ENCODE measurements around the gene RNF152.

The RNF152 gene

GRCh38 chr18:61827591-61827990, 65.2 kb downstream of the RNF152 start:
- no peak overlapping the region for H3K4me3 ChIP-seq (ENCODE audit: control insufficient read depth, low read depth, low read length)
- no peak for DNase-seq (ENCODE audit: low read depth)
- TF ChIP-seq CTCF (IDR thresholded peaks at IDR 0.05; ENCODE audit: control insufficient read depth, insufficient read depth, low read depth, low read length, missing control alignments): no peak

GRCh38 chr18:61825386-61825785, 67.4 kb downstream of the RNF152 start:
- no peak overlapping the region for H3K4me3 ChIP-seq (ENCODE audit: control insufficient read depth, low read depth, low read length)
- no peak for TF ChIP-seq CTCF (IDR thresholded peaks at IDR 0.05; ENCODE audit: control insufficient read depth, insufficient read depth, low read depth, low read length, missing control alignments)
- peak; percentile 14 for DNase-seq (ENCODE audit: low read depth)

- no peak for DNase-seq (ENCODE audit: low read depth)
These were observed 68.0 kb downstream of the RNF152 start for GRCh38 chr18:61824733-61825363.

GRCh38 chr18:61823595-61823994, 69.2 kb downstream of the RNF152 start:
- TF ChIP-seq CTCF (IDR thresholded peaks at IDR 0.05; ENCODE audit: control insufficient read depth, insufficient read depth, low read depth, low read length, missing control alignments): no peak
- no peak for DNase-seq (ENCODE audit: low read depth)
- no peak overlapping the region for H3K4me3 ChIP-seq (ENCODE audit: control insufficient read depth, low read depth, low read length)

More at GRCh38 chr18:61824733-61825363, 68.0 kb downstream of the RNF152 start:
- H3K4me3 ChIP-seq (ENCODE audit: control insufficient read depth, low read depth, low read length): no peak overlapping the region
- TF ChIP-seq CTCF (IDR thresholded peaks at IDR 0.05; ENCODE audit: control insufficient read depth, insufficient read depth, low read depth, low read length, missing control alignments): no peak

- no peak overlapping the region for H3K4me3 ChIP-seq (ENCODE audit: control insufficient read depth, low read depth, low read length)
- TF ChIP-seq CTCF (IDR thresholded peaks at IDR 0.05; ENCODE audit: control insufficient read depth, insufficient read depth, low read depth, low read length, missing control alignments): no peak
- DNase-seq (ENCODE audit: low read depth): no peak
These were observed 69.9 kb downstream of the RNF152 start for GRCh38 chr18:61822879-61823278.

GRCh38 chr18:61821748-61822147, 71.1 kb downstream of the RNF152 start:
- H3K4me3 ChIP-seq (ENCODE audit: control insufficient read depth, low read depth, low read length): no peak overlapping the region
- no peak for DNase-seq (ENCODE audit: low read depth)
- no peak for TF ChIP-seq CTCF (IDR thresholded peaks at IDR 0.05; ENCODE audit: control insufficient read depth, insufficient read depth, low read depth, low read length, missing control alignments)

All from AG09309 (cell line).